SU-DHL-6 (cell line): ENCODE measurements around the gene BANF2.

Experiments used
- H2AFZ ChIP-seq: fragments of 200-600 bp; sonication (generic); 2 replicates; pipeline ENCODE4 v1.6.1; 2014; ENCODE audit warnings: low read depth, mild to moderate bottlenecking, moderate library complexity, mixed read lengths, antibody characterized with exemption, low read length; ENCODE audit not compliant: severe bottlenecking
- H3F3A ChIP-seq: fragments of 200-600 bp; shearing (Covaris generic); 2 replicates; pipeline ENCODE4 v1.6.0; 2016; ENCODE audit warnings: antibody characterized with exemption, mild to moderate bottlenecking; ENCODE audit not compliant: insufficient read depth
- H3K27ac ChIP-seq: fragments of 200-600 bp; sonication (generic); 2 replicates; pipeline ENCODE4 v1.5.1; 2016; ENCODE audit warnings: low read depth, mild to moderate bottlenecking, low read length, moderate library complexity, mixed read lengths
- H3K27me3 ChIP-seq: fragments of 200-600 bp; sonication (generic), shearing (Covaris generic); 2 replicates; pipeline ENCODE4 v1.6.0; 2014; ENCODE audit warnings: mild to moderate bottlenecking, low read length
- H3K36me3 ChIP-seq: fragments of 200-600 bp; sonication (generic); 2 replicates; pipeline ENCODE4 v1.6.1; 2014; ENCODE audit warnings: mild to moderate bottlenecking, low read length, mixed read lengths
- H3K4me2 ChIP-seq: fragments of 300-600, 200-600 bp; shearing (Covaris generic), sonication (generic); 2 replicates; pipeline ENCODE4 v1.6.0; 2014; ENCODE audit warnings: low read length, low read depth, mild to moderate bottlenecking; ENCODE audit not compliant: poor library complexity, severe bottlenecking
- H3K4me3 ChIP-seq: fragments of 200-600 bp; sonication (generic); 2 replicates; pipeline ENCODE4 v1.5.1; 2014; ENCODE audit warnings: antibody characterized with exemption, low read length, mild to moderate bottlenecking, mixed read lengths; ENCODE audit not compliant: insufficient read depth, poor library complexity, severe bottlenecking
- H3K79me2 ChIP-seq: fragments of 200-600 bp; sonication (generic); 2 replicates; pipeline ENCODE4 v1.6.1; 2014; ENCODE audit warnings: mild to moderate bottlenecking, low read length, moderate library complexity; ENCODE audit not compliant: insufficient read depth
- H3K9ac ChIP-seq: fragments of 200-600 bp; sonication (generic); 2 replicates; pipeline ENCODE4 v1.7.0; 2014; ENCODE audit warnings: mild to moderate bottlenecking, low read length
- H3K9me2 ChIP-seq: fragments of 200-600 bp; sonication (generic); replicated peaks from 2 replicates; pipeline ENCODE4 v1.6.1; 2014; ENCODE audit warnings: low read length; ENCODE audit not compliant: insufficient read depth
- H3K9me3 ChIP-seq: fragments of 200-600 bp; sonication (generic); 2 replicates; pipeline ENCODE4 v1.6.1; 2014; ENCODE audit warnings: low read length, mixed read lengths; ENCODE audit not compliant: insufficient read depth
- H4K20me1 ChIP-seq: fragments of 200-600 bp; sonication (generic); 2 replicates; pipeline ENCODE4 v1.6.1; 2014; ENCODE audit warnings: low read depth, mild to moderate bottlenecking, antibody characterized with exemption, low read length, moderate library complexity, mixed read lengths
- CTCF ChIP-seq: fragments of 200-600 bp; sonication (generic); IDR thresholded peaks from one replicate; pipeline ENCODE4 v1.5.1; 2017; ENCODE audit warnings: antibody characterized with exemption, mild to moderate bottlenecking, low read length, moderate library complexity; ENCODE audit not compliant: insufficient read depth, poor library complexity, severe bottlenecking
- EZH2phosphoT487 ChIP-seq: fragments of 200-600 bp; sonication (generic), shearing (Covaris generic); conservative IDR thresholded peaks from 2 replicates; pipeline ENCODE4 v1.6.1; 2018; ENCODE audit warnings: mild to moderate bottlenecking, antibody characterized with exemption, low read length, moderate library complexity, mixed read lengths

Gene BANF2

GRCh38 chr20:17708675-17709360, 9.1 kb downstream of the BANF2 start:
- no peaks in the 10 kb centered on the region for H4K20me1 ChIP-seq
- no peaks in the 10 kb centered on the region for H3K36me3 ChIP-seq
- H3K4me2 ChIP-seq: no peak overlapping the region
- TF ChIP-seq EZH2phosphoT487 (no peak), CTCF (no peak)
- H3F3A ChIP-seq: no peaks in the 10 kb centered on the region
- H2AFZ ChIP-seq: no peak overlapping the region
- no peaks in the 10 kb centered on the region for H3K9me3 ChIP-seq
- H3K27me3 ChIP-seq: no peaks in the 10 kb centered on the region
- H3K9me2 ChIP-seq: no peaks in the 10 kb centered on the region
- no peaks in the 10 kb centered on the region for H3K79me2 ChIP-seq
- no peak overlapping the region for H3K27ac ChIP-seq
- H3K4me3 ChIP-seq: no peak overlapping the region
- H3K9ac ChIP-seq: no peak overlapping the region

GRCh38 chr20:17709361-17710293, 9.9 kb downstream of the BANF2 start:
- H3K36me3 ChIP-seq: no peaks in the 10 kb centered on the region
- H3K9me3 ChIP-seq: no peaks in the 10 kb centered on the region
- no peak overlapping the region for H3K9ac ChIP-seq
- H4K20me1 ChIP-seq: no peaks in the 10 kb centered on the region
- no peak overlapping the region for H3K4me2 ChIP-seq
- no peak overlapping the region for H3K4me3 ChIP-seq
- no peaks in the 10 kb centered on the region for H3F3A ChIP-seq
- no peaks in the 10 kb centered on the region for H3K9me2 ChIP-seq
- H3K27me3 ChIP-seq: no peaks in the 10 kb centered on the region
- no peaks in the 10 kb centered on the region for H3K79me2 ChIP-seq
- no peak for TF ChIP-seq CTCF
- no peak overlapping the region for H2AFZ ChIP-seq
- H3K27ac ChIP-seq: no peak overlapping the region

GRCh38 chr20:17710379-17711266, 10.9 kb downstream of the BANF2 start:
- Histone ChIP-seq H3K9me2 (no peaks in the 10 kb centered on the region), H4K20me1 (no peaks in the 10 kb centered on the region), H2AFZ (no peak overlapping the region), H3K36me3 (no peaks in the 10 kb centered on the region), H3K27me3 (no peaks in the 10 kb centered on the region), H3K4me3 (no peak overlapping the region), H3K79me2 (no peaks in the 10 kb centered on the region), H3K4me2 (no peak overlapping the region), H3K9me3 (no peaks in the 10 kb centered on the region), H3K9ac (no peak overlapping the region), H3K27ac (no peak overlapping the region), H3F3A (no peaks in the 10 kb centered on the region)
- no peak for TF ChIP-seq CTCF
- TF ChIP-seq EZH2phosphoT487: no peak
